Endothelial cell of umbilical vein (primary cell): Measurements from ENCODE around the gene MINDY4. TPM values are rescaled to one million over a fixed set of nuclear protein-coding genes. Genes with fewer than 3 reads are reported as not detected.

ENCODE experiments used
- BruUV-seq: library from RNA; stranded (reverse); fragments of 400-500 nt; replicated peaks from 2 replicates; lab custom pipeline; 2021; lab: Mats Ljungman, UMichigan
- CTCF ChIA-PET: fragments of 300-600, 350-600 bp; sonication (Branson Sonifier 250); formaldehyde crosslinking; loops from one replicate; lab custom pipeline; 2021; ENCODE audit warnings: antibody characterized with exemption, inconsistent platforms; lab: Charles Lee
- POLR2A ChIA-PET: fragments of 300-600, 350-600 bp; sonication (Branson Sonifier 250); formaldehyde crosslinking; loops from one replicate; lab custom pipeline; 2021; ENCODE audit warnings: antibody characterized with exemption, inconsistent platforms; lab: Charles Lee
- DNase-seq: peaks from one replicate; pipeline ENCODE4 v3.0.0-alpha.2; 2011; ENCODE audit warnings: low read depth, low spot score
- FAIRE-seq: peaks from 2 replicates; lab custom pipeline; 2011; peaks lifted over from hg19 to GRCh38; lab: Jason Lieb, UNC
- H2AFZ ChIP-seq: 2 replicates; pipeline ENCODE4 v1.6.0; 2012; ENCODE audit warnings: low read depth, low read length, control low read depth, inconsistent platforms
- H3K27ac ChIP-seq: 2 replicates; pipeline ENCODE4 v1.5.1; 2011; ENCODE audit warnings: low read depth, mild to moderate bottlenecking, control low read depth, low read length, moderate library complexity; ENCODE audit not compliant: insufficient read depth
- H3K27me3 ChIP-seq, 2 experiments: 2 replicates each; pipeline versions ENCODE4 v1.6.0 to v1.6.1; 2011; ENCODE audit warnings: low read length in 2 of 2, mixed read lengths in 1 of 2; ENCODE audit not compliant: control insufficient read depth in 2 of 2, insufficient read depth in 2 of 2
- H3K36me3 ChIP-seq, 2 experiments: 2 replicates in 1 of 2; 3 replicates in 1 of 2; pipeline ENCODE4 v1.5.1; 2011; ENCODE audit warnings: low read length in 2 of 2, mild to moderate bottlenecking in 1 of 2, moderate library complexity in 1 of 2; ENCODE audit not compliant: control insufficient read depth in 2 of 2, insufficient read depth in 2 of 2; ENCODE audit errors: extremely low read depth in 1 of 2
- H3K4me1 ChIP-seq: 3 replicates; pipeline ENCODE4 v1.5.1; 2011; ENCODE audit warnings: mild to moderate bottlenecking, low read length; ENCODE audit not compliant: control insufficient read depth, insufficient read depth; ENCODE audit errors: extremely low read depth
- H3K4me2 ChIP-seq: 2 replicates; pipeline ENCODE4 v1.6.1; 2011; ENCODE audit warnings: low read length, control low read depth, mixed read lengths; ENCODE audit not compliant: insufficient read depth
- H3K4me3 ChIP-seq, 3 experiments: fragments of 200-600 bp in 1 of 3; sonication (generic), shearing (Covaris generic) in 1 of 3; replicated peaks in 1 of 3; 2 replicates each; pipeline ENCODE4 v1.5.1; 2011 to 2016; ENCODE audit warnings: control low read depth in 3 of 3, low read length in 3 of 3, mild to moderate bottlenecking in 2 of 3, inconsistent platforms in 1 of 3, low read depth in 1 of 3, moderate library complexity in 1 of 3; ENCODE audit not compliant: insufficient read depth in 1 of 3
- H3K79me2 ChIP-seq: 2 replicates; pipeline ENCODE4 v1.6.0; 2012; ENCODE audit warnings: low read length, inconsistent platforms; ENCODE audit not compliant: control insufficient read depth, insufficient read depth
- H3K9ac ChIP-seq: replicated peaks from 2 replicates; pipeline ENCODE3; 2011; ENCODE audit warnings: low read length, control low read depth; ENCODE audit not compliant: insufficient read depth; ENCODE audit errors: extremely low read depth
- H3K9me1 ChIP-seq: replicated peaks from 3 replicates; pipeline ENCODE4 v1.6.0; 2011; ENCODE audit warnings: mild to moderate bottlenecking, low read length; ENCODE audit not compliant: control insufficient read depth, insufficient read depth; ENCODE audit errors: extremely low read depth
- H3K9me3 ChIP-seq: replicated peaks from 2 replicates; pipeline ENCODE4 v1.5.1; 2012; ENCODE audit warnings: low read length, inconsistent platforms; ENCODE audit not compliant: control insufficient read depth, insufficient read depth
- H4K20me1 ChIP-seq: replicated peaks from 2 replicates; pipeline ENCODE3; 2011; ENCODE audit warnings: mild to moderate bottlenecking, low read length; ENCODE audit not compliant: control insufficient read depth, insufficient read depth; ENCODE audit errors: extremely low read depth
- EZH2 ChIP-seq: IDR thresholded peaks from 2 replicates; pipeline ENCODE4 v1.6.1; 2012; ENCODE audit warnings: borderline replicate concordance, low read depth, mild to moderate bottlenecking, moderate library complexity, low read length, inconsistent platforms; ENCODE audit not compliant: severe bottlenecking
- FOS ChIP-seq: IDR thresholded peaks from 2 replicates; pipeline ENCODE4 v1.6.1; 2011; ENCODE audit warnings: mild to moderate bottlenecking, low read length, moderate library complexity, borderline replicate concordance; ENCODE audit not compliant: insufficient read depth
- GATA2 ChIP-seq: IDR thresholded peaks from 2 replicates; pipeline ENCODE4 v1.7.0; 2011; ENCODE audit warnings: low read depth, mild to moderate bottlenecking, moderate library complexity, mixed read lengths, low read length; ENCODE audit not compliant: insufficient read length, insufficient read depth
- JUN ChIP-seq: IDR thresholded peaks from 2 replicates; pipeline ENCODE4 v1.6.1; 2011; ENCODE audit warnings: borderline replicate concordance, low read depth; ENCODE audit not compliant: insufficient read length, insufficient read depth
- MYC ChIP-seq: IDR thresholded peaks from one replicate; pipeline ENCODE4 v1.6.1; 2011; ENCODE audit warnings: mild to moderate bottlenecking, low read depth, low read length
- POLR2A ChIP-seq: IDR thresholded peaks from 2 replicates; pipeline ENCODE4 v1.6.1; 2012; ENCODE audit warnings: low read depth, mild to moderate bottlenecking, control low read depth, low read length
- POLR2AphosphoS5 ChIP-seq: IDR thresholded peaks from 2 replicates; pipeline ENCODE4 v1.6.1; 2012; ENCODE audit warnings: low read depth, mild to moderate bottlenecking, control low read depth, low read length, moderate library complexity; ENCODE audit not compliant: insufficient read depth
- dilution Hi-C: fragments of 300-500 bp; cut with MboI; formaldehyde crosslinking; loops from one replicate; pipeline ENCODE4 v1.15.0; 2019; ENCODE audit warnings: low sequenced_read_pairs; ENCODE audit not compliant: extremely low pct_ligation_motif_present
- intact Hi-C: fragments of 100-400 bp; cut with micrococcal nuclease; formaldehyde crosslinking; loops from one replicate; pipeline ENCODE4 v1.10.0; 2022
- polyA plus RNA-seq, 4 experiments: library from polyadenylated mRNA; depleted of rRNA in 3 of 4; stranded (reverse) in 3 of 4; unstranded in 1 of 4; fragments of >200 nt; gene quantifications; 2 replicates each; pipeline versions ENCODE4 v1.2.1 to v1.2.3, GENCODE V29; 2011 to 2012; ENCODE audit warnings: missing spikeins in 1 of 4
- total RNA-seq: library from RNA; stranded (reverse); gene quantifications from 2 replicates; pipeline ENCODE4 v1.2.3, GENCODE V29; 2021
- TF ChIP-seq, protein P1 (sequence below), 2 donors: IDR thresholded peaks; 1 replicate in 1 of 2; 2 replicates in 1 of 2; pipeline ENCODE4 v1.5.1; 2011; ENCODE audit warnings: low read length in 2 of 2, mild to moderate bottlenecking in 2 of 2, moderate library complexity in 2 of 2, control low read depth in 1 of 2, inconsistent platforms in 1 of 2, low read depth in 1 of 2; ENCODE audit not compliant: insufficient read depth in 1 of 2; ENCODE audit errors: extremely low read depth in 1 of 2
- TF ChIP-seq, protein P2 (sequence below): IDR thresholded peaks from 2 replicates; pipeline ENCODE4 v1.6.1; 2011; ENCODE audit not compliant: insufficient read depth, insufficient read length

MINDY4 gene
- total and polyA plus RNA-seq, 2 donors (not counting 3 experiments of a cell fraction or from before 2014, with no cell fraction given) = 2.2 to 4.7 TPM

DNA sequence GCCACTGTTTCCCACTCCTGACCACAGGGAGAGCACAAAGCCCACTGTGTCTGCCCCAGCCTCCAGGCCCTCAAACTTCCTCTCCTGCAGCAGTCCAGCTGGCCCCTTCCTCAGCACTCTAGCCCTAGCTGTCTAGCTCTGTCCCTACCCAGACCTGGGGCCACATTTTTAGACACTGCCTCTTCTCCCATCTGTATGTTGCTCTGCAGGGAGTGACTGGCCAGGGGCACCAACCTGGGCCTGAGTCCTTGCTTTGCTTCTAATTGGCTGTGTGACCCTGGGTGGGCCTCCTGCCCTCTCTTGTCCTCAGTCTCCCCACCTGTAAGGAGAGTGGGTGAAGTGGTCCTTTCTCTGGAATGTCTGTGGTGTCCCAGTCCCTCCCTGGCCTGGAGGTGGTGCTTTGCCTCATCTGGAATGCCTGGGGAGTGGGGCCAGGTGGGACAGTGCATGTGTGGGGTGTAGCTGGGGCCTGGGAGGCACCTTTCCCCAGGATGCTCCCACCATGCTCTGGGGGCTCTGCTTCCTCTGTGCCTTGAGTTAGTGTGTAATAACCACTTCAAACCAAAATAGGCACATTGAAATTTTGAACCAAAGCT lies 165.5 kb downstream of the MINDY4 start:
- dilution Hi-C loops = no loop called here
- BruUV-seq = no TSS peak

More for the DNA sequence above, 165.5 kb downstream of the MINDY4 start:
- no peak for TF ChIP-seq MYC
- no peak for TF ChIP-seq JUN
- TF ChIP-seq, protein P1, sequence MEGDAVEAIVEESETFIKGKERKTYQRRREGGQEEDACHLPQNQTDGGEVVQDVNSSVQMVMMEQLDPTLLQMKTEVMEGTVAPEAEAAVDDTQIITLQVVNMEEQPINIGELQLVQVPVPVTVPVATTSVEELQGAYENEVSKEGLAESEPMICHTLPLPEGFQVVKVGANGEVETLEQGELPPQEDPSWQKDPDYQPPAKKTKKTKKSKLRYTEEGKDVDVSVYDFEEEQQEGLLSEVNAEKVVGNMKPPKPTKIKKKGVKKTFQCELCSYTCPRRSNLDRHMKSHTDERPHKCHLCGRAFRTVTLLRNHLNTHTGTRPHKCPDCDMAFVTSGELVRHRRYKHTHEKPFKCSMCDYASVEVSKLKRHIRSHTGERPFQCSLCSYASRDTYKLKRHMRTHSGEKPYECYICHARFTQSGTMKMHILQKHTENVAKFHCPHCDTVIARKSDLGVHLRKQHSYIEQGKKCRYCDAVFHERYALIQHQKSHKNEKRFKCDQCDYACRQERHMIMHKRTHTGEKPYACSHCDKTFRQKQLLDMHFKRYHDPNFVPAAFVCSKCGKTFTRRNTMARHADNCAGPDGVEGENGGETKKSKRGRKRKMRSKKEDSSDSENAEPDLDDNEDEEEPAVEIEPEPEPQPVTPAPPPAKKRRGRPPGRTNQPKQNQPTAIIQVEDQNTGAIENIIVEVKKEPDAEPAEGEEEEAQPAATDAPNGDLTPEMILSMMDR (IDR thresholded peaks at IDR 0.05; ENCODE audit: extremely low read depth in 1 of 2, insufficient read depth in 1 of 2, low read depth in 1 of 2, low read length in 2 of 2) = no peak
- TF ChIP-seq, protein P2, sequence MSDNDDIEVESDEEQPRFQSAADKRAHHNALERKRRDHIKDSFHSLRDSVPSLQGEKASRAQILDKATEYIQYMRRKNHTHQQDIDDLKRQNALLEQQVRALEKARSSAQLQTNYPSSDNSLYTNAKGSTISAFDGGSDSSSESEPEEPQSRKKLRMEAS = no peak
- TF ChIP-seq GATA2 = no peak
- no peak for TF ChIP-seq POLR2AphosphoS5
- TF ChIP-seq FOS = no peak
- TF ChIP-seq POLR2A = no peak
- no peak for TF ChIP-seq EZH2
- CTCF ChIA-PET = interaction anchor here (0.7 to 3.5 kb wide), 5 partner anchors 19 to 185 kb away, joined by 3 to 48 read pairs (median 11); partner anchors contain the start of gene AQP1
- H3K4me3 ChIP-seq = no peak overlapping the region
- H3K4me1 ChIP-seq = no peaks in the 10 kb centered on the region
- H3K9me3 ChIP-seq = no peaks in the 10 kb centered on the region
- H3K27me3 ChIP-seq = peaks cover 13 to 31% of the 10 kb centered on the region in 2 experiments
- no peaks in the 10 kb centered on the region for H3K79me2 ChIP-seq
- no peak overlapping the region for H3K9ac ChIP-seq
- DNase-seq (no peak), FAIRE-seq (no peak)
- no peak overlapping the region for H3K27ac ChIP-seq
- POLR2A ChIA-PET = no interaction called here
- no peaks in the 10 kb centered on the region for H3K9me1 ChIP-seq
- no peaks in the 10 kb centered on the region for H3K36me3 ChIP-seq
- no peaks in the 10 kb centered on the region for H4K20me1 ChIP-seq
- no peak overlapping the region for H3K4me2 ChIP-seq
- intact Hi-C loops = no loop called here
- H2AFZ ChIP-seq = no peak overlapping the region
